ENCODE data around the gene KLHL40.

KLHL40 gene

GRCh38 chr3:42732196-42732828 lies 47.0 kb downstream of the KLHL40 start:
- Histone ChIP-seq H2AFZ (ENCODE audit: low read length) (no peak overlapping the region), H3K9ac (ENCODE audit: low read length) (no peak overlapping the region), H3K36me3 (replicated peaks; ENCODE audit: insufficient read depth, low read length) (no peaks in the 10 kb centered on the region), H3K4me2 (ENCODE audit: low read depth, low read length) (no peak overlapping the region), H3F3A (ENCODE audit: insufficient read depth, low read length) (no peaks in the 10 kb centered on the region), H3K4me1 (ENCODE audit: low read length) (0 out of 2 replicates have a peak, but pooled peaks cover 3% of the 10 kb centered on the region), H3K9me3 (replicated peaks; ENCODE audit: insufficient read depth, low read length) (no peaks in the 10 kb centered on the region), H3K4me3 (ENCODE audit: low read length) (no peak overlapping the region), H3K9me2 (replicated peaks; ENCODE audit: insufficient read depth, low read length) (no peaks in the 10 kb centered on the region), H3K79me2 (ENCODE audit: low read length) (no peaks in the 10 kb centered on the region), H3K27me3 (replicated peaks; ENCODE audit: insufficient read depth, low read length) (no peaks in the 10 kb centered on the region), H4K20me1 (ENCODE audit: insufficient read depth, low read length) (no peaks in the 10 kb centered on the region), H3K27ac (ENCODE audit: low read length) (no peak overlapping the region)
- no peak for TF ChIP-seq EZH2 (optimal IDR thresholded peaks at IDR 0.05; ENCODE audit: low read depth, low read length)
- TF ChIP-seq EZH2phosphoT487 (IDR thresholded peaks at IDR 0.05; ENCODE audit: low read length), result no peak
- TF ChIP-seq CTCF (IDR thresholded peaks at IDR 0.05; ENCODE audit: low read length), result no peak
- DNase-seq, result no peak

GRCh38 chr3:42732829-42733459 lies 47.6 kb downstream of the KLHL40 start:
- H3K4me3 ChIP-seq (ENCODE audit: low read length), result no peak overlapping the region
- H3F3A ChIP-seq (ENCODE audit: insufficient read depth, low read length), result no peaks in the 10 kb centered on the region
- H3K9me2 ChIP-seq (replicated peaks; ENCODE audit: insufficient read depth, low read length), result no peaks in the 10 kb centered on the region
- DNase-seq, result no peak
- no peak overlapping the region for H3K27ac ChIP-seq (ENCODE audit: low read length)
- H3K36me3 ChIP-seq (replicated peaks; ENCODE audit: insufficient read depth, low read length), result no peaks in the 10 kb centered on the region
- 0 out of 2 replicates have a peak, but pooled peaks cover 3% of the 10 kb centered on the region for H3K4me1 ChIP-seq (ENCODE audit: low read length)
- no peaks in the 10 kb centered on the region for H3K79me2 ChIP-seq (ENCODE audit: low read length)
- H4K20me1 ChIP-seq (ENCODE audit: insufficient read depth, low read length), result no peaks in the 10 kb centered on the region
- no peak for TF ChIP-seq EZH2phosphoT487 (IDR thresholded peaks at IDR 0.05; ENCODE audit: low read length)
- no peak for TF ChIP-seq EZH2 (optimal IDR thresholded peaks at IDR 0.05; ENCODE audit: low read depth, low read length)
- TF ChIP-seq CTCF (IDR thresholded peaks at IDR 0.05; ENCODE audit: low read length), result no peak
- no peaks in the 10 kb centered on the region for H3K27me3 ChIP-seq (replicated peaks; ENCODE audit: insufficient read depth, low read length)
- no peak overlapping the region for H3K9ac ChIP-seq (ENCODE audit: low read length)
- H3K9me3 ChIP-seq (replicated peaks; ENCODE audit: insufficient read depth, low read length), result no peaks in the 10 kb centered on the region
- no peak overlapping the region for H3K4me2 ChIP-seq (ENCODE audit: low read depth, low read length)
- no peak overlapping the region for H2AFZ ChIP-seq (ENCODE audit: low read length)

GRCh38 chr3:42733501-42734262 lies 48.3 kb downstream of the KLHL40 start:
- Histone ChIP-seq H3K27ac (ENCODE audit: low read length) (no peak overlapping the region), H3K4me1 (ENCODE audit: low read length) (0 out of 2 replicates have a peak, but pooled peaks cover 3% of the 10 kb centered on the region), H3K27me3 (replicated peaks; ENCODE audit: insufficient read depth, low read length) (no peaks in the 10 kb centered on the region), H2AFZ (ENCODE audit: low read length) (no peak overlapping the region), H3K79me2 (ENCODE audit: low read length) (no peaks in the 10 kb centered on the region), H3K9ac (ENCODE audit: low read length) (no peak overlapping the region), H3K9me2 (replicated peaks; ENCODE audit: insufficient read depth, low read length) (no peaks in the 10 kb centered on the region), H3K36me3 (replicated peaks; ENCODE audit: insufficient read depth, low read length) (no peaks in the 10 kb centered on the region), H3K9me3 (replicated peaks; ENCODE audit: insufficient read depth, low read length) (no peaks in the 10 kb centered on the region), H3F3A (ENCODE audit: insufficient read depth, low read length) (no peaks in the 10 kb centered on the region), H4K20me1 (ENCODE audit: insufficient read depth, low read length) (no peaks in the 10 kb centered on the region), H3K4me2 (ENCODE audit: low read depth, low read length) (no peak overlapping the region), H3K4me3 (ENCODE audit: low read length) (no peak overlapping the region)
- TF ChIP-seq CTCF (IDR thresholded peaks at IDR 0.05; ENCODE audit: low read length), result no peak
- TF ChIP-seq EZH2 (optimal IDR thresholded peaks at IDR 0.05; ENCODE audit: low read depth, low read length), result no peak
- TF ChIP-seq EZH2phosphoT487 (IDR thresholded peaks at IDR 0.05; ENCODE audit: low read length), result no peak
- peak; percentile 17 for DNase-seq
